ENCODE results near the gene RAB19.

Gene RAB19

GRCh38 chr7:140439359-140439758 is 35.5 kb downstream of the RAB19 start:
- Histone ChIP-seq H3K4me3 (replicated peaks; ENCODE audit: low read depth, low read length) (no peak overlapping the region), H3K27me3 (replicated peaks; ENCODE audit: control insufficient read depth, insufficient read depth, low read length) (no peaks in the 10 kb centered on the region), H3K36me3 (ENCODE audit: control insufficient read depth, insufficient read depth, low read length) (no peaks in the 10 kb centered on the region)
- DNase-seq (ENCODE audit: extremely low read depth, insufficient read length), result no peak
- TF ChIP-seq, protein P1, sequence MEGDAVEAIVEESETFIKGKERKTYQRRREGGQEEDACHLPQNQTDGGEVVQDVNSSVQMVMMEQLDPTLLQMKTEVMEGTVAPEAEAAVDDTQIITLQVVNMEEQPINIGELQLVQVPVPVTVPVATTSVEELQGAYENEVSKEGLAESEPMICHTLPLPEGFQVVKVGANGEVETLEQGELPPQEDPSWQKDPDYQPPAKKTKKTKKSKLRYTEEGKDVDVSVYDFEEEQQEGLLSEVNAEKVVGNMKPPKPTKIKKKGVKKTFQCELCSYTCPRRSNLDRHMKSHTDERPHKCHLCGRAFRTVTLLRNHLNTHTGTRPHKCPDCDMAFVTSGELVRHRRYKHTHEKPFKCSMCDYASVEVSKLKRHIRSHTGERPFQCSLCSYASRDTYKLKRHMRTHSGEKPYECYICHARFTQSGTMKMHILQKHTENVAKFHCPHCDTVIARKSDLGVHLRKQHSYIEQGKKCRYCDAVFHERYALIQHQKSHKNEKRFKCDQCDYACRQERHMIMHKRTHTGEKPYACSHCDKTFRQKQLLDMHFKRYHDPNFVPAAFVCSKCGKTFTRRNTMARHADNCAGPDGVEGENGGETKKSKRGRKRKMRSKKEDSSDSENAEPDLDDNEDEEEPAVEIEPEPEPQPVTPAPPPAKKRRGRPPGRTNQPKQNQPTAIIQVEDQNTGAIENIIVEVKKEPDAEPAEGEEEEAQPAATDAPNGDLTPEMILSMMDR (IDR thresholded peaks at IDR 0.05; ENCODE audit: insufficient read depth, low read length, poor library complexity, severe bottlenecking), result no peak

GRCh38 chr7:140440593-140440992 is 36.7 kb downstream of the RAB19 start:
- no peak for DNase-seq (ENCODE audit: extremely low read depth, insufficient read length)
- Histone ChIP-seq H3K4me3 (replicated peaks; ENCODE audit: low read depth, low read length) (no peak overlapping the region), H3K36me3 (ENCODE audit: control insufficient read depth, insufficient read depth, low read length) (no peaks in the 10 kb centered on the region), H3K27me3 (replicated peaks; ENCODE audit: control insufficient read depth, insufficient read depth, low read length) (no peaks in the 10 kb centered on the region)
- TF ChIP-seq, protein P1 (IDR thresholded peaks at IDR 0.05; ENCODE audit: insufficient read depth, low read length, poor library complexity, severe bottlenecking), result no peak

DNA sequence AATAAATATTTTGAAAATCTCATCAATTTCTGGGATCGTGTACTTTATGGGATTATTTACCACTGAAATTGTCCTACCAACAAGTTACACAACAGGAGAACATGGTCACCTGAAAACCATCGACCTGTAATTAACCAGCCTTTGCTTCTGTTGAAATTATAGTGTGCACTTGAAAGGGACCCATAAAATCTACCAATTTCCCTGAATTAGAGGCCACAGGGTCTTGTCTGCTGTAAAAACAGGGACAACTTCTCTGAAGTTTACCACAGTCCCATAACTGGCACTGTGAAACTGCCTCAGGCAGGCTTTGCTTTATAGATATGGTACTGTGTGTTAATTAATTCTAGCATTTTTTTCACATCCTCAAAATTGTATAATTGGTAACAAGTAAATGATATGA is 37.7 kb downstream of the RAB19 start:
- H3K36me3 ChIP-seq (ENCODE audit: control insufficient read depth, insufficient read depth, low read length), result no peaks in the 10 kb centered on the region
- no peak for DNase-seq (ENCODE audit: extremely low read depth, insufficient read length)
- no peaks in the 10 kb centered on the region for H3K27me3 ChIP-seq (replicated peaks; ENCODE audit: control insufficient read depth, insufficient read depth, low read length)
- TF ChIP-seq, protein P1 (IDR thresholded peaks at IDR 0.05; ENCODE audit: insufficient read depth, low read length, poor library complexity, severe bottlenecking), result no peak
- H3K4me3 ChIP-seq (replicated peaks; ENCODE audit: low read depth, low read length), result no peak overlapping the region

GRCh38 chr7:140446467-140446866 is 42.6 kb downstream of the RAB19 start:
- TF ChIP-seq, protein P1 (IDR thresholded peaks at IDR 0.05; ENCODE audit: insufficient read depth, low read length, poor library complexity, severe bottlenecking), result no peak
- H3K36me3 ChIP-seq (ENCODE audit: control insufficient read depth, insufficient read depth, low read length), result no peaks in the 10 kb centered on the region
- no peak for DNase-seq (ENCODE audit: extremely low read depth, insufficient read length)
- H3K4me3 ChIP-seq (replicated peaks; ENCODE audit: low read depth, low read length), result no peak overlapping the region
- no peaks in the 10 kb centered on the region for H3K27me3 ChIP-seq (replicated peaks; ENCODE audit: control insufficient read depth, insufficient read depth, low read length)

GRCh38 chr7:140447841-140448240 is 44.0 kb downstream of the RAB19 start:
- TF ChIP-seq, protein P1 (IDR thresholded peaks at IDR 0.05; ENCODE audit: insufficient read depth, low read length, poor library complexity, severe bottlenecking), result no peak
- Histone ChIP-seq H3K27me3 (replicated peaks; ENCODE audit: control insufficient read depth, insufficient read depth, low read length) (no peaks in the 10 kb centered on the region), H3K36me3 (ENCODE audit: control insufficient read depth, insufficient read depth, low read length) (no peaks in the 10 kb centered on the region), H3K4me3 (replicated peaks; ENCODE audit: low read depth, low read length) (no peak overlapping the region)
- DNase-seq (ENCODE audit: extremely low read depth, insufficient read length), result no peak

Measured in GM06990 (cell line).